Trophoblast cell (in vitro differentiated cells and primary cell): ENCODE measurements around the gene IL22RA1.

Source experiments
- DNase-seq, 2 donors: peaks; one replicate each; pipeline ENCODE4 v3.0.0-alpha.2; 2016
- H2AFZ ChIP-seq: 2 replicates; pipeline ENCODE4 v1.6.1; 2013; ENCODE audit warnings: low read length, moderate library complexity, mild to moderate bottlenecking; ENCODE audit not compliant: insufficient read depth, poor library complexity
- H2AK5ac ChIP-seq: 2 replicates; pipeline ENCODE4 v1.6.1; 2013; ENCODE audit warnings: mild to moderate bottlenecking, low read length
- H2BK120ac ChIP-seq: 2 replicates; pipeline ENCODE4 v1.6.1; 2013; ENCODE audit warnings: low read length, mild to moderate bottlenecking, moderate library complexity; ENCODE audit not compliant: insufficient read depth, poor library complexity
- H2BK12ac ChIP-seq: 2 replicates; pipeline ENCODE4 v1.6.1; 2013; ENCODE audit warnings: mild to moderate bottlenecking, low read length, moderate library complexity
- H2BK5ac ChIP-seq: 2 replicates; pipeline ENCODE4 v1.6.1; 2013; ENCODE audit warnings: low read length, low read depth, moderate library complexity, mild to moderate bottlenecking; ENCODE audit not compliant: poor library complexity
- H3K14ac ChIP-seq: 2 replicates; pipeline ENCODE4 v1.6.1; 2013; ENCODE audit warnings: mild to moderate bottlenecking, low read length
- H3K18ac ChIP-seq: 2 replicates; pipeline ENCODE4 v1.6.1; 2013; ENCODE audit warnings: mild to moderate bottlenecking, low read length
- H3K23ac ChIP-seq: 2 replicates; pipeline ENCODE4 v1.6.1; 2013; ENCODE audit warnings: low read length
- H3K27ac ChIP-seq: 2 replicates; pipeline ENCODE4 v1.5.1; 2013; ENCODE audit warnings: low read depth, mild to moderate bottlenecking, inconsistent platforms, low read length, moderate library complexity
- H3K27me3 ChIP-seq: 2 replicates; pipeline ENCODE4 v1.6.1; 2013; ENCODE audit warnings: inconsistent platforms, mild to moderate bottlenecking, low read length, moderate library complexity; ENCODE audit not compliant: insufficient read depth
- H3K36me3 ChIP-seq, 2 experiments: 1 replicate in 1 of 2; 2 replicates in 1 of 2; pipeline ENCODE4 v1.6.1; 2013; ENCODE audit warnings: low read length in 2 of 2, mild to moderate bottlenecking in 2 of 2, moderate library complexity in 1 of 2; ENCODE audit not compliant: insufficient read depth in 2 of 2, control insufficient read depth in 1 of 2
- H3K4ac ChIP-seq: 2 replicates; pipeline ENCODE4 v1.6.1; 2013; ENCODE audit warnings: low read depth, mild to moderate bottlenecking, low read length, moderate library complexity
- H3K4me1 ChIP-seq, 2 experiments: 1 replicate in 1 of 2; 2 replicates in 1 of 2; pipeline ENCODE4 v1.6.1; 2013; ENCODE audit warnings: low read length in 2 of 2, mild to moderate bottlenecking in 2 of 2, moderate library complexity in 1 of 2; ENCODE audit not compliant: insufficient read depth in 2 of 2, control insufficient read depth in 1 of 2
- H3K4me2 ChIP-seq: 2 replicates; pipeline ENCODE4 v1.6.1; 2013; ENCODE audit warnings: inconsistent platforms, mild to moderate bottlenecking, low read length, moderate library complexity
- H3K4me3 ChIP-seq: 2 replicates; pipeline ENCODE4 v1.5.1; 2013; ENCODE audit warnings: mild to moderate bottlenecking, low read depth, low read length, inconsistent platforms
- H3K79me1 ChIP-seq: one replicate; pipeline ENCODE4 v1.6.1; 2013; ENCODE audit warnings: low read length
- H3K79me2 ChIP-seq: 2 replicates; pipeline ENCODE4 v1.6.1; 2013; ENCODE audit warnings: low read length, mild to moderate bottlenecking; ENCODE audit not compliant: control insufficient read depth, insufficient read depth, poor library complexity
- H3K9ac ChIP-seq: 2 replicates; pipeline ENCODE4 v1.6.1; 2013; ENCODE audit warnings: mild to moderate bottlenecking, low read length
- H3K9me3 ChIP-seq: 2 replicates; pipeline ENCODE4 v1.6.1; 2013; ENCODE audit warnings: low read depth, mild to moderate bottlenecking, control low read depth, inconsistent platforms, low read length; ENCODE audit not compliant: insufficient read depth
- H4K12ac ChIP-seq: 2 replicates; pipeline ENCODE4 v1.6.1; 2013; ENCODE audit warnings: low read depth, mild to moderate bottlenecking, low read length, moderate library complexity
- H4K8ac ChIP-seq: 2 replicates; pipeline ENCODE4 v1.6.1; 2013; ENCODE audit warnings: low read depth, mild to moderate bottlenecking, low read length, moderate library complexity
- H4K91ac ChIP-seq: one replicate; pipeline ENCODE4 v1.6.1; 2013; ENCODE audit warnings: low read depth, mild to moderate bottlenecking, low read length, moderate library complexity
- WGBS: extraction: QIAGEN DNeasy Blood & Tissue Kit; methylation state at CpG from one replicate; pipeline ENCODE4 v1.1.7; 2013; ENCODE audit warnings: missing lambda C conversion rate; ENCODE audit not compliant: insufficient read length, insufficient coverage; ENCODE audit errors: extremely low coverage; 5-methylcytosine and 5-hydroxymethylcytosine counted together

The IL22RA1 gene

DNA sequence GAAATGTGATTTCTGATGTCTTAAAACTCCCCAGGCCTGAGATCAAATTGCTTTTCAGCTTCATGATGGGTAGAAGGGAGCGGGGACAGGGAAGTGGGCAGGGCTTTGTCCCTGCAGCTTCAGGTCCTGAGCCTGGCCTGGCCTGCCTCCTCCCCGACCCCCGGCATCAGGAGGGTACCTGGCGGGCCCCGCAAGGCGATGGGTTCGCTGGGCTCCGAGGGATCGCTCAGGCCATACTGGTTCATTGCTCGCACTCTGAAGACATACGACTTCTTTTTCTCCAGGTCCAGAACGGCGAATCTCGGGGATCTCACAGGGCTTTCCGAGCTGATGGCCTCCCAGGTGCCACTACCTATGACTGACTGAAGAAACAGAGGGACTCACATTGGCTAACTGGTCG, 56.5 kb downstream of the IL22RA1 start:
- H3K27ac ChIP-seq = no peak overlapping the region
- no peak overlapping the region for H4K12ac ChIP-seq
- H3K4me3 ChIP-seq = no peak overlapping the region
- no CpG with 5 or more reads among the region's 16 CpGs for WGBS
- no peaks in the 10 kb centered on the region for H3K4me1 ChIP-seq
- H2AFZ ChIP-seq = no peak overlapping the region
- no peak overlapping the region for H3K4ac ChIP-seq
- no peak for DNase-seq
- no peak overlapping the region for H4K8ac ChIP-seq
- H3K79me2 ChIP-seq = no peaks in the 10 kb centered on the region
- no peak overlapping the region for H2AK5ac ChIP-seq
- H3K18ac ChIP-seq = no peak overlapping the region
- H3K4me2 ChIP-seq = no peak overlapping the region
- no peaks in the 10 kb centered on the region for H3K36me3 ChIP-seq
- H2BK5ac ChIP-seq = no peak overlapping the region
- H3K9me3 ChIP-seq = no peaks in the 10 kb centered on the region
- H4K91ac ChIP-seq = no peak overlapping the region
- H3K9ac ChIP-seq = no peak overlapping the region
- H3K14ac ChIP-seq = no peak overlapping the region
- H2BK120ac ChIP-seq = no peak overlapping the region
- no peaks in the 10 kb centered on the region for H3K79me1 ChIP-seq
- H2BK12ac ChIP-seq = no peak overlapping the region
- no peak overlapping the region for H3K23ac ChIP-seq
- H3K27me3 ChIP-seq = no peaks in the 10 kb centered on the region

DNA sequence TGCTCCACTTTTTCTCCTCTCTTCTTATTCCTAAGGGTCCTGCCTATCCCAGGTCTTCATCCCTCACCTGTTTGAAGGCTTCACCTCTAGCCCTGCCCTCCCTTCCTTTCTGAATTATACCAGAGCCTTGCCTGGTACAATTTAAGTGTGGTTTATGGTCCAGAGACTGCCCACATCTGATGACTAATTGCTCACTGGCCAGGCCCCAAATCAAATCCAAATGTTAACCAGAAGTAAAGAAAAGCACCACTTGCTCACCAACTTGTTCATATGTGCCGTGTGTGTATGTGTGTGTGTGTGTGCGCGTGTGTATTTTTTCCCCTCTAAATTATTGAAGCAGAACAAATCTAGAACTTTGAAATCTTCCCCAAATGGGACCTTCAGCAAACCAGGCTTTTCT, 57.4 kb downstream of the IL22RA1 start:
- H3K9ac ChIP-seq = no peak overlapping the region
- H3K27me3 ChIP-seq = no peaks in the 10 kb centered on the region
- no peak overlapping the region for H2AFZ ChIP-seq
- no peak overlapping the region for H3K14ac ChIP-seq
- H3K9me3 ChIP-seq = no peaks in the 10 kb centered on the region
- H4K8ac ChIP-seq = no peak overlapping the region
- H3K23ac ChIP-seq = no peak overlapping the region
- H3K79me2 ChIP-seq = no peaks in the 10 kb centered on the region
- no peak overlapping the region for H3K18ac ChIP-seq
- no peak overlapping the region for H3K4me3 ChIP-seq
- no peak for DNase-seq
- H2AK5ac ChIP-seq = no peak overlapping the region
- H3K4ac ChIP-seq = no peak overlapping the region
- no peaks in the 10 kb centered on the region for H3K79me1 ChIP-seq
- no CpG with 5 or more reads among the region's 3 CpGs for WGBS
- no peak overlapping the region for H2BK12ac ChIP-seq
- H3K27ac ChIP-seq = no peak overlapping the region
- no peak overlapping the region for H4K91ac ChIP-seq
- H4K12ac ChIP-seq = no peak overlapping the region
- no peaks in the 10 kb centered on the region for H3K4me1 ChIP-seq
- no peak overlapping the region for H2BK5ac ChIP-seq
- no peak overlapping the region for H2BK120ac ChIP-seq
- no peaks in the 10 kb centered on the region for H3K36me3 ChIP-seq
- no peak overlapping the region for H3K4me2 ChIP-seq

DNA sequence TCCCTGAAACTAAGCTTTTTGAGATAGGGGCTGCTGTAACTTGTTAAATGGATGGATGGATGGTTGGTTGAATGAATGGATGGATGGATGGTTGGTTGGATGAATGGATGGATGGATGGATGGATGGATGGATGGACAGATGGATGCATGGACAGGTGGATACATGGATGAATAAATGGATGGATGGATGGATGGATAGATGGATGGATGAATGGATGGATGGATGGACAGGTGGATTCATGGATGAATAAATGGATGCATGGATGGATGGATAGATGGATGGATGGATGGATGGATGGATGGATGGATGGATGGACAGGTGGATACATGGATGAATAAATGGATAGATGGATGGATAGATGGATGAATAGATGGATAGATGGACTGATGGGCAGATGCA, 57.9 kb downstream of the IL22RA1 start:
- Histone ChIP-seq H2AK5ac (no peak overlapping the region), H4K12ac (no peak overlapping the region), H3K27me3 (no peaks in the 10 kb centered on the region), H3K27ac (no peak overlapping the region), H3K36me3 (no peaks in the 10 kb centered on the region), H3K9me3 (no peaks in the 10 kb centered on the region), H3K4ac (no peak overlapping the region), H3K14ac (no peak overlapping the region), H2BK12ac (no peak overlapping the region), H2AFZ (no peak overlapping the region), H3K79me1 (no peaks in the 10 kb centered on the region), H3K4me1 (no peaks in the 10 kb centered on the region), H2BK5ac (no peak overlapping the region), H3K23ac (no peak overlapping the region), H4K8ac (no peak overlapping the region), H4K91ac (no peak overlapping the region), H3K4me3 (no peak overlapping the region), H2BK120ac (no peak overlapping the region), H3K4me2 (no peak overlapping the region), H3K79me2 (no peaks in the 10 kb centered on the region), H3K9ac (no peak overlapping the region), H3K18ac (no peak overlapping the region)
- no peak for DNase-seq

DNA sequence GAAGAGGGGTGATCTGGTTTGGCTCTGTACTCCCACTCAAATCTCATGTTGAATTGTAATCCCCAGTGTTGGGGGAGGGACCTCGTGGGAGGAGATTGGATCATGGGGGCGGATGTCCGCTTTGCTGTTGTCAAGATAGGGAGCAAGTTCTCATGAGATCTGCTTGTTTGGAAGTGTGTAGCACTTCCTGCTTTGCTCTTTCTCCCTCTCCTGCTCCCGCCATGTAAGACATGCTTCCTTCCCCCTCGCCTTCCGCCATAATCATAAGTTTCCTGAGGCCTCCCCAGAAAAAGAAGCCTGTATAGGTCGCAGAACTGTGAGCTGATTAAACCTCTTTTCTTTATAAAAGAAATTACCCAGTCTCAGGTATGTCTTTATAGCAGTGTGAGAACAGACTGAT, 58.9 kb downstream of the IL22RA1 start:
- Histone ChIP-seq H3K4me3 (no peak overlapping the region), H2BK12ac (no peak overlapping the region), H3K27ac (no peak overlapping the region), H3K14ac (no peak overlapping the region), H4K8ac (no peak overlapping the region), H3K9ac (no peak overlapping the region), H4K12ac (no peak overlapping the region), H2BK5ac (no peak overlapping the region), H3K36me3 (no peaks in the 10 kb centered on the region), H3K4ac (no peak overlapping the region), H3K79me2 (no peaks in the 10 kb centered on the region), H2AFZ (no peak overlapping the region), H3K23ac (no peak overlapping the region), H3K4me2 (no peak overlapping the region), H2AK5ac (no peak overlapping the region), H3K79me1 (no peaks in the 10 kb centered on the region), H3K18ac (no peak overlapping the region), H3K27me3 (no peaks in the 10 kb centered on the region), H2BK120ac (no peak overlapping the region), H3K4me1 (no peaks in the 10 kb centered on the region), H3K9me3 (no peaks in the 10 kb centered on the region), H4K91ac (no peak overlapping the region)
- no peak for DNase-seq
- no CpG with 5 or more reads among the region's 7 CpGs for WGBS

DNA sequence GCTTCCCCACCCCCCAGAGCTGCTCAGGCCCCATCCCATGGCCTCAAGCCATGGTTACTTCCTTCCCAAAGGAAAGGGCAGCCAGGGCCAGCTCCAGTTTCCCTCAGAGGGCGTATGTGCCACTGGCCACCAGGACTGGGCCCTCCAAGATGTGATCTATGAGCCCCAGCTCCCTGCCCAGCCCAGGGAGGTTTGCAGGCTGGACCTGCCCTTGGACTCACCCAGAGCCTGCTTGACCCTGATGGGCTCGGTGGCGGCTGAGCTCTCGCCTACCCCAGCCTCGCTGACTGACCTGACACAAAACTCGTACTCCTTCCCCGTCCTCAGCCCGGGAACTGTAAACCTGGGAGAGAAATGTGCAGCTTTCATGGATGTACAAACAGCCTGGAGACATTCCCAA, 60.6 kb downstream of the IL22RA1 start:
- H3K4ac ChIP-seq = no peak overlapping the region
- no peak overlapping the region for H3K18ac ChIP-seq
- peaks cover 0 to 2% of the 10 kb centered on the region in 2 experiments for H3K4me1 ChIP-seq
- no peak overlapping the region for H2BK120ac ChIP-seq
- H2AFZ ChIP-seq = no peak overlapping the region
- H2BK5ac ChIP-seq = no peak overlapping the region
- no peak overlapping the region for H3K23ac ChIP-seq
- WGBS = no CpG with 5 or more reads among the region's 8 CpGs
- H4K8ac ChIP-seq = no peak overlapping the region
- H2BK12ac ChIP-seq = no peak overlapping the region
- H3K9me3 ChIP-seq = no peaks in the 10 kb centered on the region
- no peak overlapping the region for H3K4me3 ChIP-seq
- H2AK5ac ChIP-seq = no peak overlapping the region
- H3K4me2 ChIP-seq = no peak overlapping the region
- H3K27ac ChIP-seq = no peak overlapping the region
- DNase-seq = no peak
- H4K91ac ChIP-seq = no peak overlapping the region
- H3K9ac ChIP-seq = no peak overlapping the region
- H3K36me3 ChIP-seq = no peaks in the 10 kb centered on the region
- no peak overlapping the region for H4K12ac ChIP-seq
- no peaks in the 10 kb centered on the region for H3K27me3 ChIP-seq
- H3K79me1 ChIP-seq = no peaks in the 10 kb centered on the region
- H3K14ac ChIP-seq = no peak overlapping the region
- no peaks in the 10 kb centered on the region for H3K79me2 ChIP-seq
